Liver (tissue), 3 donors: Measurements from ENCODE around the gene EXOC3.

Experiments
- ATF3 ChIP-seq: IDR thresholded peaks from 2 replicates; pipeline ENCODE4 v1.6.1; 2016; ENCODE audit warnings: antibody characterized with exemption
- CTCF ChIP-seq: fragments of 150-350 bp; IDR thresholded peaks from 2 replicates; pipeline ENCODE4 v1.5.1; 2017; ENCODE audit warnings: improper control_type of control experiment, low read depth, low read length; ENCODE audit not compliant: missing input control
- EGR1 ChIP-seq, 2 donors: IDR thresholded peaks; 2 replicates each; pipeline ENCODE4 v1.6.1; 2016 to 2018; ENCODE audit warnings: antibody characterized with exemption in 2 of 2, low read depth in 2 of 2
- FOXA1 ChIP-seq: IDR thresholded peaks from 2 replicates; pipeline ENCODE4 v1.6.1; 2016; ENCODE audit warnings: antibody characterized with exemption
- GABPA ChIP-seq, 2 donors: IDR thresholded peaks in 1 of 2; conservative IDR thresholded peaks in 1 of 2; 2 replicates each; pipeline ENCODE4 v1.6.1; 2016; ENCODE audit warnings: antibody characterized with exemption in 2 of 2, mild to moderate bottlenecking in 1 of 2, moderate library complexity in 1 of 2
- JUND ChIP-seq, 2 donors: IDR thresholded peaks; 2 replicates each; pipeline ENCODE4 v1.6.1; 2016; ENCODE audit warnings: antibody characterized with exemption in 2 of 2
- MAX ChIP-seq: IDR thresholded peaks from 2 replicates; pipeline ENCODE4 v1.6.1; 2016; ENCODE audit warnings: antibody characterized with exemption
- RAD21 ChIP-seq, 2 donors: IDR thresholded peaks; 2 replicates each; pipeline ENCODE4 v1.6.1; 2016; ENCODE audit warnings: antibody characterized with exemption in 2 of 2, mild to moderate bottlenecking in 2 of 2
- RXRA ChIP-seq, 2 donors: IDR thresholded peaks; 2 replicates each; pipeline ENCODE4 v1.6.1; 2017 to 2018; ENCODE audit warnings: antibody characterized with exemption in 2 of 2, mild to moderate bottlenecking in 1 of 2
- SP1 ChIP-seq: IDR thresholded peaks from 2 replicates; pipeline ENCODE4 v1.6.1; 2018; ENCODE audit warnings: antibody characterized with exemption, mild to moderate bottlenecking
- TAF1 ChIP-seq: conservative IDR thresholded peaks from 2 replicates; pipeline ENCODE4 v1.6.1; 2016; ENCODE audit warnings: antibody characterized with exemption, mild to moderate bottlenecking
- YY1 ChIP-seq: IDR thresholded peaks from 2 replicates; pipeline ENCODE4 v1.6.1; 2016; ENCODE audit warnings: antibody characterized with exemption, mild to moderate bottlenecking
- ZBTB33 ChIP-seq: IDR thresholded peaks from 2 replicates; pipeline ENCODE4 v1.6.1; 2016; ENCODE audit warnings: antibody characterized with exemption
- donor health status: healthy.
- donor health status: healthy.

GRCh38 chr5:483434-484140 lies 40.6 kb downstream of the EXOC3 start:
- TF ChIP-seq CTCF (no peak), RAD21 (IDR thresholded peaks at IDR 0.05) (no peak), RXRA (IDR thresholded peaks at IDR 0.05) (no peak), YY1 (no peak), TAF1 (no peak), EGR1 (IDR thresholded peaks at IDR 0.05; ENCODE audit: low read depth in 2 of 2) (no peak), JUND (IDR thresholded peaks at IDR 0.05) (no peak), MAX (no peak), SP1 (no peak), FOXA1 (no peak), GABPA (IDR thresholded peaks at IDR 0.05 in 1 of 2, conservative IDR thresholded peaks at IDR 0.05 in 1 of 2) (no peak), ATF3 (no peak), ZBTB33 (no peak)
